ENCODE measurements around the gene RSRP1.

Gene RSRP1

DNA sequence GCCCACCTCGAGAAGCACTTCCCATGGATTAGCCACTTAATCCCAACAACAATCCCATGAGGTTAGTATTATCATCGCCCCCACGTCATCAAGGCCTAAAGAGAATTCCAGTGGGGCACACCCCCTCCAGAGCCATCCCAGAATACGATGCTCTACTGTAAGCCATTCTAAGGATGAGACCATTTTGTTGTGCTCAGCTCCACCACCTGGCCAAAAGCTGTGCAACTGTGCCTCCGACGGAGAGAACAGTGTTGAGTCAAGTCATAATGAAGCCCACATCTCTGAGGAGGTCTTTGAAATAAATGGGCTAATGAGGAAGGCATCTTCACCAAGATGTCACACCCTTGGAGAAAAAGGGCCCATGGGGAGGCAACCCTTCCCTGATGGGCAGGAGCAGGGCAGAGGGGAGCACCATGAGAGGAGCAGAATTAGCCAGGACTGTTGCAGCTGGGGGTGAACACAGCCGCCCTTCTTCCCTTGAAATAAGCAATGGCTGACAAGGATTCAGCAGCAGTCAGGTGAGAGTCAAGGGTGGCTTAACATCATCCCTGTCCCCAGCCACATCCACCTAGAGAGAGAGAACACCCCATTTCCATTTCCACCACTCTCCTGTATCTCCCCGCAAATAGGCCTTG, 29.5 kb downstream of the RSRP1 start:
- DNase-seq (ENCODE audit: low read depth): no peak

- no peak for DNase-seq (ENCODE audit: low read depth)
Observed at GRCh38 chr1:25217015-25217414, 30.2 kb downstream of the RSRP1 start.

GRCh38 chr1:25216123-25216522, 31.1 kb downstream of the RSRP1 start:
- no peak for DNase-seq (ENCODE audit: low read depth)

- no peak for DNase-seq (ENCODE audit: low read depth)
Observed at GRCh38 chr1:25212725-25213124, 34.5 kb downstream of the RSRP1 start.

DNA sequence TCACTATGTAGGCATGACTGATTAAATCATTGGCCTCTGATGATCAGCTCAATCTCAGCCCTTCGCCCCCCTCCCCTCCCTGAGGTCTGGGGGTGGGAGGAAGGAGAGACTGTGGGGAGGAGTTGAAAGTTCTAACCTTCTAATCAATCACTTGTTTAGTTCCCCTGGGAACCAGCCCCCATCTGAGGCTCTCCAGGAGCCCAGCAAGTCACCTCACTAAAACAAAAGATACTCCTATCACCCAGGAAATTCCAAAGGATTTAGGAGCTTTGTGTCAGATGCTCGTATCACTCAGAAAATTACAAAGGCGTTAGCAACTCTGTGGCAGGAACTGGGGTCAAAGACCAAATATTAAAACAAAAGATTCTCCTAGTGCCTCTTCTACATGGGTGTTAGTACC, 36.5 kb downstream of the RSRP1 start:
- DNase-seq (ENCODE audit: low read depth): no peak

- DNase-seq (ENCODE audit: low read depth): no peak
Observed at GRCh38 chr1:25209516-25209915, 37.7 kb downstream of the RSRP1 start.

DNA sequence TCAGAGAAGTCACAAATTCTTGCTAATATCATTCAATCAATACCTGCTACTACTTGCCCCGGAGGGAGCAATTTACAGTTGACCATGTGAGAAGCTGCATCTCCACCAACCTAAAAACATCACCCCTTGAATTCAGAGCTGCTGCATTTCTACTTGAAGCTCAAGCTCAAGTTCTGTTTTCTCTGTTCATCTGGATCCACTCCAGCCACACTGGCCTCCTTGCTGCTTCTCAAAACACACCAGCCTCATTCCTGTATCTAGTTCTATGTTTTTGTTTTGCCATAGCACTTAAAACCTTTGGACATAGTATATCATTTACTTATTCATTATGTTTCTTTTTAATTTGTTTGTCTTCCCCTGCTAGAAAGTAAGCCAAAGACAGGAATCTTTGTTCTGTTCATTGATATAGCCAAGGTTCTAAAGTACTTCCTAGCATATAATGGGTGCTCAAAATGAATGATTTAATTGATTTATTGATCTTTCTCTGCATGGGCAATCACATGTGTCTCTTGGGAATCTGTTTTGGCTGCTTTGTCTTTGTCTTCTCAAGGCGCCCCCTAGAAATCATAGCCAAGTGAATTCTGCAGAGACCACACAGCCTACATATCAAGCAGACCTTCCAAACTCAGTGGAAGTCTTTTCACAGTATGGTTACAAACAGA, 38.6 kb downstream of the RSRP1 start:
- DNase-seq (ENCODE audit: low read depth): no peak

- DNase-seq (ENCODE audit: low read depth): no peak
Observed at GRCh38 chr1:25208092-25208491, 39.2 kb downstream of the RSRP1 start.

- no peak for DNase-seq (ENCODE audit: low read depth)
Observed at GRCh38 chr1:25206201-25206600, 41.1 kb downstream of the RSRP1 start.

DNA sequence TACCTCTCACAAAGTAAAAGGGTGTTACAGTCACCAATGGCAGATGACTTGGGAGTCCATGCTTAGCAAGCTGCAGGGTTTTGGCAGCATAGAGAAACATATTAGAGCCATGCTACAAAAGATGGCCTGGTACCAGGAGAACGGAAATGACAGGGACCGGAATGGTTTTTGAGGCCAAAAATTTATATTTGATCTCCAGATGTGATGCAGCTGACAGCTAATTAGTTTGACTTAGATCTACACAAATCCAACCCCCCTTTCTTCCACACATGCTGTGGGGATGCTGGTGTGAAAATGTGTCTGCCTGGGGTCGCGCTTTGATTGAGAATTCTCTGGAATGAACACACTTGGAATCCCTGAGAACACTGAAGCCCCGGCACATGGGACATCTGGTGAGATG, 41.5 kb downstream of the RSRP1 start:
- no peak for DNase-seq (ENCODE audit: low read depth)

GRCh38 chr1:25204797-25205480, 42.3 kb downstream of the RSRP1 start:
- peak; percentile 61 for DNase-seq (ENCODE audit: low read depth)

- no peak for DNase-seq (ENCODE audit: low read depth)
Observed at GRCh38 chr1:25201006-25201405, 46.2 kb downstream of the RSRP1 start.

- DNase-seq (ENCODE audit: low read depth): no peak
Observed at GRCh38 chr1:25199819-25200620, 47.2 kb downstream of the RSRP1 start.

DNA sequence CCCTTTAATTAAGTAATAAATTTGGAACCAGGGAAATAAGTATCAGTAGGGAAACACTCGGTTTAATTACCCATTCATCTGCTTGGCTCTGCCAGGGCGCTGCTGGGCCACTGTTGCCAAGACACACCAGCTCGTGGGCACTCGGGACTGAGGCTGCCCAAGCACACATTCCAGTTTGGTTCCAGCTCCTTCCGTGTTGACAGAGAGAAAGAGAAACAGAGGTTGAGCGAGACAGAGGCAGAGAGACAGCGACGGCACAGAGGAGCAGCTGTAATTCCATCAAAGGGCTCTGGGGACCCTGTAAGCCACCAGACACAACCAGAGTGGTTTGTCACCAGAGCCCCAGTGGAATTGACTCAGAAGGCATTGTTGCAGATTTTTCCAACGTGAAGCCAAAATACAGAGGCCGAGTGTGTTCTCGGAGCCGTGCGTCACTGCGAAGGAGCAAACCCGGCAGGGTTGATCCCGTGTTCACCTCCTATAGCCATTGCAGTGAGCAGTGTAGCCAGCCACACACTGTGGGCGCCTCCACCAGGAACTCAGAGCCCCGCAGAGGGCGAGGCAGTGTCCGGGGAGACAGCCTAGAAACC, 48.5 kb downstream of the RSRP1 start:
- no peak for DNase-seq (ENCODE audit: low read depth)

DNA sequence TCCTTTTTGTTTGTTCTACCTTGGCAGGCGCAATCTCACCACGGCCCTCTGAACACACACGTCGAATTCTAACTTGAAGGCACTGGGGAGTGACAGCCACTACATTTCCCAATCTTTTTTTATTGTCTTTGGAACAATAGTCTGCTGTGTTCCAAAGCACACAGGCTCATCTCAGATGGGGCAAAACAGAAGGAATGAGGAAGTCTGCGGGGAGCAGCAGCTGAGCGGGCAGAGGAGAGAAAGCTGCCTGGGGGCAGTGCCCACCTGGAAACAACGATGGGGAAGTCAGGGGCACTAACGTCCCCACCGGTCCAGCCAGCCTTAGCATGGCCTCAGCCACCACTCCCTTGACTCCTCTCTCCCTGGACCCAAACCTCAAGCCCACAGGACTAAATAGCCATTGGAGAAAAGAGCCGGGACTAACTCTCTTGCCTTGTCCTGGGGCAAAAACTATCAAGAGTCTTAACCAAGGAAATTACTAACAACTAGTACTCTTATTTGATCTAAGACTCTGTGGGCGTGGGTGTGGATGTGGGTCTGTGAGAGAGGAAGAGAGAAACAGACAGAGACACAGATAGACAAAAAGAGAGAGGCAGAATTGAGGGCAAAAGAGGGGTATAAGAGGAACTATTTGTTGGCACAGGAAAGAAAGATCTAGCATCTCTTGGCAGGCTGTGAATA, 49.1 kb downstream of the RSRP1 start:
- no peak for DNase-seq (ENCODE audit: low read depth)

GRCh38 chr1:25197235-25197975, 49.8 kb downstream of the RSRP1 start:
- DNase-seq (ENCODE audit: low read depth): no peak

DNA sequence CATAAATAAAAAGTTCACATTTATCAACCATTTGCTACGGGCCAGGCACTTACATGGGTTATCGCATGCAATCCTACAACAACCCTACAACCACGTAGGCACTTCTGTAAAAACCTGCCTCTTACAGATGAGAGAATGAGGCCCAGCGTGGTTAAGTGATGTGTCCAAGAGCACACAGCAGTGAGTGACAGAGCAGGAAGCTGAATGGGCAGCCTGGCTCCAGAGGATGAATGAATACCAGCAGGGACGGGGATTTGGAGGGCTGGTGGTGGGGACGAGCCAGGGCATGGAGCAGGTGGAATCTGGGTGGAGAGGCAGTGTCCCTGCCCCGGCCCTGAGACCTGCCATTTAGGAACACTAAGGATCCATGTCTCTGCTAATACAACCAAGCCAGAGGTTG, 50.4 kb downstream of the RSRP1 start:
- DNase-seq (ENCODE audit: low read depth): no peak

GRCh38 chr1:25195835-25196234, 51.4 kb downstream of the RSRP1 start:
- no peak for DNase-seq (ENCODE audit: low read depth)

- no peak for DNase-seq (ENCODE audit: low read depth)
Observed at GRCh38 chr1:25194572-25195020, 52.7 kb downstream of the RSRP1 start.

DNA sequence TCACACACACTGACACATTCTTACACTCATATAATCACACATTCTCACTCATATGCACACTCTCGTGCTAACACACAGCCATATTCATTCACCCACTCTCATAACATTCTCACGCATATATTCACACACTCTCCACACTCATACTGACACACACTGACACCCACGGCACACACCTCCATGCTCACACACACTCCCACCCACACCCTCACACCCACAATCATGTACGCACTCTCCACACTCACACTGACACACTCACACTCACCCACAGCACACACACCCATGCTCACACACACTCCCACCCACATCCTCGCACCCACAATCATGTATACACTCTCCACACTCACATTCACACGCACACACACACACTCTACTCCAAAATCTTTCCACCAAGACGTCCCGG, 53.2 kb downstream of the RSRP1 start:
- DNase-seq (ENCODE audit: low read depth): no peak

DNA sequence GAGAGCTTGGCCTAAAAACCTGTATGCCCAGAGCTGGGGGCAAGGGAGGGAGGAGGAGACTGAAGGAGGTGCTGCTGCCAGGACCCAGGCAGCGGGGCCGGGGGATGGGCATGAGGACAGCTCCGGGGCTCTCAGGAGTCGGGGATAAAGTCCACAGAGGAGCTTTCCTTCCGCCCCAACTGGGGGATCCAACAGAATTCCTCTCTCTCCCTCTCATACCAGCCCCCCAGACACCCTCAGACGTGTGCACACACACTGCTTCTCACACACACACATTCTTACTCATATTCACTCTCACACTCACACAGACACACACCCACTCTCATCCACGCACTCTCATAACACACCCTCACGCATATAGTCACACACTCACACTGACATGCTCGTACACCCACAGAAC, 54.0 kb downstream of the RSRP1 start:
- DNase-seq (ENCODE audit: low read depth): no peak
